GM12864 (cell line): ENCODE results near the gene CD6.

ENCODE experiments used
- DNase-seq: peaks from one replicate; pipeline ENCODE4 v3.0.0-alpha.2; 2011; ENCODE audit warnings: low read depth
- H3K4me3 ChIP-seq: 2 replicates; pipeline ENCODE4 v1.5.1; 2011; ENCODE audit warnings: mild to moderate bottlenecking, low read depth, low read length, control low read depth
- TF ChIP-seq, protein P1 (sequence below): IDR thresholded peaks from 2 replicates; pipeline ENCODE4 v1.5.1; 2011; ENCODE audit warnings: low read depth, mild to moderate bottlenecking, moderate library complexity, low read length, control low read depth, inconsistent platforms; ENCODE audit errors: missing control alignments

The CD6 gene

DNA sequence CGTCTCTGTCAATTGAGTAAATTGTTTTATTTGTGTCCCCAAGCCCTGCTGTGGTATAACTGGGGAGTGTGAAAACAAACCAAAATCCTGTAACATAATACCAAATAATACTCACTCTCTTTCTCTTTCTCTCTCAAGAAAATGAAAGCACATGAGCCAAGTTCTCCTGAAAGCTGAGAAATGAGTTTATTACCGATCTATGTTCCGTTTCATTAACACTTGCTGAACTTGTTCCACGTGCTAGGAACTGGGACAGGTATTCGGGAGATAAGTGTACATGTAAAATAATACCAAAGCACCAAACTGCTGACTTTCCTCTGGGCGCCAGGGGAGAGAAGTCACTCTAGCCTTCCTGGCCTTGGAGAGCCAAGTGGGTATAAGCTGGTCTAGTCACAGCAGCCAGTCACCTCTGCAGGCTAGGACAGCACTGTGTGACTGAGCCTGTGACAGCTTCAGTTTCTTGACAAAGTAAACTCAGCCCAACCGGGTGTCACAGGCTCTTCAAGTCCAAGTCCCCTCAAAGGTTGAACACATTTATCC is 23.1 kb downstream of the CD6 start:
- TF ChIP-seq, protein P1, sequence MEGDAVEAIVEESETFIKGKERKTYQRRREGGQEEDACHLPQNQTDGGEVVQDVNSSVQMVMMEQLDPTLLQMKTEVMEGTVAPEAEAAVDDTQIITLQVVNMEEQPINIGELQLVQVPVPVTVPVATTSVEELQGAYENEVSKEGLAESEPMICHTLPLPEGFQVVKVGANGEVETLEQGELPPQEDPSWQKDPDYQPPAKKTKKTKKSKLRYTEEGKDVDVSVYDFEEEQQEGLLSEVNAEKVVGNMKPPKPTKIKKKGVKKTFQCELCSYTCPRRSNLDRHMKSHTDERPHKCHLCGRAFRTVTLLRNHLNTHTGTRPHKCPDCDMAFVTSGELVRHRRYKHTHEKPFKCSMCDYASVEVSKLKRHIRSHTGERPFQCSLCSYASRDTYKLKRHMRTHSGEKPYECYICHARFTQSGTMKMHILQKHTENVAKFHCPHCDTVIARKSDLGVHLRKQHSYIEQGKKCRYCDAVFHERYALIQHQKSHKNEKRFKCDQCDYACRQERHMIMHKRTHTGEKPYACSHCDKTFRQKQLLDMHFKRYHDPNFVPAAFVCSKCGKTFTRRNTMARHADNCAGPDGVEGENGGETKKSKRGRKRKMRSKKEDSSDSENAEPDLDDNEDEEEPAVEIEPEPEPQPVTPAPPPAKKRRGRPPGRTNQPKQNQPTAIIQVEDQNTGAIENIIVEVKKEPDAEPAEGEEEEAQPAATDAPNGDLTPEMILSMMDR: no peak
- H3K4me3 ChIP-seq: no peak overlapping the region
- no peak for DNase-seq

- TF ChIP-seq, protein P1: no peak
- no peak for DNase-seq
- no peak overlapping the region for H3K4me3 ChIP-seq
These were observed 24.3 kb downstream of the CD6 start for GRCh38 chr11:60995798-60996197.

GRCh38 chr11:60996381-60997138 is 25.1 kb downstream of the CD6 start:
- DNase-seq: no peak
- no peak overlapping the region for H3K4me3 ChIP-seq
- TF ChIP-seq, protein P1: no peak

DNA sequence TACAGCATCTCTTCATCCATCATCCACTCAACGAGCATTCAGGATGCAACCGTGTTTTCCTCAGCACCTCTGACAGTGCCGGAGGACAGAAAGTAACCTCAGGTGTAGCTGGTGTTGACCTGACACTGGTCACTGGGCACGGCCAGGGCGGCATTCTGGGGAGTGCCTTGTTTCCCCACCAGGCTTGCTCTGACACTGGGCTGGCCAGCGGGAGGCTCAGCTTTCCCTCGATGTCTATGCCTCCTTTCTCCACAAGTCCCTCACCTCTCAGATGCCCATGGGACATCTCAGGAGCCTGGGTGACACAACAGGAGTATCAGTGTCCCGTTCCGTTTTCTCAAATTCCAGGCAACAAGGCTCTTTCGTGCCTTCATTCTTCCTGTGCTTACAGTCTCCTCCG is 28.9 kb downstream of the CD6 start:
- no peak overlapping the region for H3K4me3 ChIP-seq
- DNase-seq: no peak
- TF ChIP-seq, protein P1: no peak

DNA sequence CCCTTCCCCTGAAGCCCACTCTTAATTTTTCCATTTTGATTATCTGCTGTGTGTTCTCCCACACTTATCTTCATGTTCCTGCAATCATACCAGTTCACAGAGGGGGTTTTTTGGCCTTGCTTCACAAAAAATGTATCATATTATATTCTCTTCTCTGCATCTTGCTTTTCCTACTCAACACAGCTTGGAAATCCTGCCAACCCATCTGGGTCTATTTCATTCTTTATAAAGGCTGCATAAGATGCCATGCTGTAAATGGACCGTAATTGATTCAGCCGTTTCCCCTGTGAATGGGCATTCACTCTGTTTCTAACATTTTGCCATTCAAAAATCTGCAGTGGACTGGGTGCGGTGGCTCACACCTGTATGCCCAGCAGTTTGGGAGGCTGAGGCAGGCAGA is 30.5 kb downstream of the CD6 start:
- no peak overlapping the region for H3K4me3 ChIP-seq
- TF ChIP-seq, protein P1: no peak
- DNase-seq: no peak

GRCh38 chr11:61002598-61002997 is 31.1 kb downstream of the CD6 start:
- DNase-seq: no peak
- H3K4me3 ChIP-seq: no peak overlapping the region
- TF ChIP-seq, protein P1: no peak

DNA sequence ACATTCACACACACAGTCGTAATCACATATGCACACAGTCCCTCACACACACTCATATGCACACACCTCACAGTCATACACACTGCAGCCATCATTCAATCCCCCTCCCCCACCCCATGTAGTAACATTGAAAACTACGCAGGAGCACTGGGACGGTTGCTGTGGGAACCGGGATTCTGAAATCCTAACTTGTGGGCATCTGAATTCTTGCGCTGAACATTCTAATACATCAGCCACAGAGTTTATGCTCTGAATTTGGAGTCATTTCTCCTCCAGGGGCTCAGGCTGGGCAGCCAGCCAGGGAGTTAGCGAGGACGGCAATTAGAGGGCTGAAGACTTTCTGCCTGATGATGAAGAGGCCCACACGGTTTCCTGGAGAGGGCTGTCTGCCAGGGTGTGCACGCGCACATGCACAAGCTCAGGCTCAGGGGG is 32.7 kb downstream of the CD6 start:
- H3K4me3 ChIP-seq: no peak overlapping the region
- DNase-seq: no peak
- TF ChIP-seq, protein P1: no peak
